HG03432 (cell line): Measurements from ENCODE around the gene KRT4.

ENCODE experiments used
- ATAC-seq: cut with Tn5 transposase; IDR thresholded peaks from one replicate; pipeline ENCODE4 v1.9.1; 2021; ENCODE audit warnings: mild to moderate bottlenecking, moderate library complexity; ENCODE audit not compliant: unreplicated experiment

KRT4 gene

DNA sequence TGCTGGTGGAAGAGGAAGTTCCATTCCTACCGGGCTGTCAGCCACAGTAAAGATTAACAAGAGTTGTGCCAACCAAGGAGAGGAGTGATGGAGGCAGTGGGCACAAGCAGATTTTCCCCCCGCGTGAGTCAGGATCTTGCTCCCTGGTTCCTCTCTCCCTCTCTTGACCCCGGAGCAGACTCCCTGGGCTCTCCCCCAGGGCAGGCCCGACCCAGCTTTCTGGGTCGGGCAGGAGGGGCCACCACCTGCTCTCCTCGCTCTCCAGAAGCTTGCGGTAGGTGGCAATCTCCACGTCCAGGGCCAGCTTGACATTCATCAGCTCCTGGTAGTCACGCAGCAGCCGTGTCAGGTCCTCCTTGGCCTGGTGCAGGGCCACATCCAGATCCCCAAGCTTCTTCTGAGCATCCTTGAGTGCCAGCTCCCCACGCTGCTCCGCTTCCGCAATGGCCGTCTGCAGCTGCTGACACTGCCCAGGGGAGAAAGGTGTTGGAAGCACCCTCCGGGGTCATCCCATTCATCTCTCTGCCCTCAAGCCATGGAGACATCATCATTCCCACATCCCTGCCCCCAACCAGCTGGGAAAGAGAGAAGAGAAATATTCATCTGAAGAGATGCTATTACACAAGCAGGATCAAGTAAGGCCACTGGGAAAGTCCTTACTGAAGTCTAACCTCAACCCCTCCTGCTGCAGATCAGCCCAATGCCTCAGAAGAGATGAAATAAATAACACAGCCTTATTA lies 9.0 kb upstream of the KRT4 start:
- ATAC-seq, result no peak

DNA sequence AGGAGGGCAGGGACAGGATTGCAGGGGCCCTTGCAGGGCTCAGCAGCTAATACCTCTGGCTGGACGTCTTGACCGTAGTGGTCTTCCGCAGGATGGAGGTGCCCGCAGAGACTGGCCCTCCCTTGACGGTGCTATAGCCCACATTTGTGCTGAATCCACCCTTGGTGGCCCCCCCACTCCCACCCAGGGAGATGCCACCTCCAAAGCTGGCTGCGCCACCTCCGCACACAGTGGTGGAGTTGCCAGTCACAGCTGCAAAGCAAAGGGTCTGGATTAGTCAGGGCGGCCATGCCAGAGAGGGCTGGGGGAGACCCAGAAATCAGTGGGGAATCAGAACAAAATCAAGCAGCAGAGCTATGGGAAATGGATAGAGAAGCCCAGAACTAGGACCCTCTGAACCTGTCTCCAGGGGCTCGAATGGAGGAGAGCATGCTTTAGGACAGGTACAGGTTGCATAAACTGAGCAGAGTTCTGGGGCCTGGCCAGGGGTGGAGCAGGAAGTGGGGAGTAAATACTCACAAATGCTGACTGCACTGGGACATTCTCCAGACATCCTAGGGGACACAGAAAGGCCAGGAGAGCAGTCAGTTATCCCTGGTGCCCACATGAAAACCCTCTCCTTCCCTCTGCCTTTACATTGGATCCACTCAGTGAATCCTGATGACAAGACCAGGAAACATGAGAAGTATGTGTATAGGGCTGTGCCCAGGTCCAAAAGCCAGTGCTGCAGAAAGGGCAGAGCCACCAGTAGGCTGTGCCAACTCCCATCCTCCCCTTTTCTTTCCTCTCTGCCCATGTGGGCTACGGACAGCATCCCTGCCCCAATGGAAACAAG lies 8.1 kb upstream of the KRT4 start:
- no peak for ATAC-seq

DNA sequence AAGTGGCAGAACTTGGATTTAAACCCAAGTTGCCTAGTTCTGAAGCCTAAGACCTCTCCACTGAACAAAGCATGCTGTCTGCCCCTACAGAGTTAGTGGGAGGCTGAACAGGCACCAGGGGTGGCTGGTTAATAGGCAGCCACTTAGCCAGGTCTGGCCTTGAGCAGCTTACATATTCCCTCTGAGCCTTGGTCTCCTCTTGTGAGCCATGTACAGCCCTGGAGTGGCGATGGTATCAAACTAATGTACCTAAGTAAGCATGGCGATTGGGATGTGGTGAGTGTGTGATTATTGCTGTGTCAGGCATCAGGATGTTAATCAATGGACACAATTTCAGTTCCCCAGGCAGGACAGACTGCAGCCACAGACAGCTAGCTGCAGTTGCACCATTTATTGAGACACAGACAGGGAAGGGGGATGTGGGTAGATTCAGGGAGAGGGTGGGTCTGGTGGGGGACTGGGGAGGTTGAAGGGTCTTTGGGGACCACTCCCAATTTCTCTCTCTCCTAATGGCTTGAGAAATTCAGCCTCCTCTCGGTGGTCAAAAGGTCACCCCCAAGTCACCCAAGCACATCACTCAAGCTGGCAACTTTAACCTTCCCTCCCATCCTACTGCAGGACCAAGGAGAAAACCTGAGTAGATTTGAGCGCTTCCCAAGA lies 7.3 kb upstream of the KRT4 start:
- no peak for ATAC-seq

DNA sequence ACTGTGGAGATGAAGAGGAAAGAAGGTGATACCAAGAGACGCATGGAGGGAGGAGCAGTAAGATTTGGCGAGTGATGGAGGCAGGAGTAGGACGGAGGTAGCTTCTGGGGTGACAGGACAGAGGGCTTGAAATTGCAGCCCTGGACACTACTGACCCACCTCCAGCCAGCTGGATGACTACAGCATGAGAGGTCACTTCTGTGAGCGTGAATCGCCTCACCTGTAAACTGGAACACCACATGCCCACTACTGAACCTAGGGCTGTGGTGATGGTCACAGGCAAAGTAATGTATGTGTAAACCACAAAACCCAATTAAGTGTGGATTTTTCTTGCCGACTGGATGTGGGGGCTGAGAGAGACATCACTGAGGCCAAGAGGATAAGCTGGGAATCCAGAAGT lies 6.6 kb upstream of the KRT4 start:
- ATAC-seq, result no peak

DNA sequence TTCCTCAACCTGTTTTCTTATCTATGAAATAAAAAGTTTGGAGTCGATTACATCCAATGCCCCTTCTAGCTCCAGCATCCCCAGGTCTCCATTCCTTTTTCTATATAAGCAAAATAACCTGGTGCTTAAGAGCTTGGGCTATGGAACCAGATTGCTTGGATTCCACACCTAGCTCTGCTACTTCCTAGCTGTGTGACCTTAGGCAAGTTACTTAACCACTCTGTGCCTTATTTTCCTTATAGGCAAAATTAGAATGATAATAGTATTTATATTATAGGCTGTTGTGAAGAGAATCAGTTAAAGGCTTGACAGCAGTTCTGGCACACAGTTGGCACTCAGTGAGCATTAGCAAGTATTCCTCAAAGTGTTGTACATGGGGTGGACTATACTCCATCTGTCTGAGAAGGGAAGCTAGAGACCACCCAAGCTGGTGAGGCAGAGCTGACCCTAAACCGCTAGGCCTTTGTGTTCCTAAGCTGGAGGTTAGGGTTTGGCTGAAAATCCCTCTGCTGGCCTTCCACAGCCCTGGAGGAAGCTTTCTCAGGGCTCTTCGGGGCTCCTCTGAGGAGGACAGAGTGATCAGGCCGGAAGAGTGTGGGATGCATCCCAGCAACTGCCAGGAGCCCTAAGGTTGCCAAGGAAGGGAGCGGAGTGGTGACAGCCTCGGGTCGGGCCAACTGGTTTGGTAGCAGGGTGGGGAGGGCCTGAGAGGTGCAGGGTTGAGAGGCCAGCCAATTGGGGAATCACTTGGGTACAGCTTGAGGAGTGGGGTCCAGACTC lies 6.0 kb upstream of the KRT4 start:
- ATAC-seq, result no peak

DNA sequence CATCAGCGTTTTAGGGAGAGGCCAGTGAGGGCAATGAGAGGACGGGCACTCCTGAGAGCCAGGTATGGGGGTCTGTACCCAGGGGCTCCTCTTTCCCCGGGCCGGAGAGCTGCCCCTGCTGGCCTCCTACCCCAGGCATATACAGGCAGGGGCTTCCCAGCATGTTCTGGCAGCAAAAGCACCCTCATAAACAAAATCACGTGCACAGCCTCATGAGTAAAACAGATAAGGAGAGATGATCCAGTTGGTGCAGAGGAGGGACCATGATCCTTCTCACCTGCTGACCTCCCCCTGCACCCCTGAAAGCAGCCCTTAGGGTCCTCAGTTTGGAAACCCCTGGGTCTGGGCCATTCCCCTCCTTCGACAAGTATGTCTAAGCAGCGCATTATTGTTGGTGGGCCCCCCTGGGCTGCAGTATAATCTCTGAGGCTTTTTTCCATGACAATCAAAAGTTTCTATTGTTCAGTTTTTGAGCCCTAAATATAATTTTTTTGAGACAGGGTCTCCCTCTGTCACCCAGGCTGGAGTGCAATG lies 5.0 kb upstream of the KRT4 start:
- no peak for ATAC-seq

DNA sequence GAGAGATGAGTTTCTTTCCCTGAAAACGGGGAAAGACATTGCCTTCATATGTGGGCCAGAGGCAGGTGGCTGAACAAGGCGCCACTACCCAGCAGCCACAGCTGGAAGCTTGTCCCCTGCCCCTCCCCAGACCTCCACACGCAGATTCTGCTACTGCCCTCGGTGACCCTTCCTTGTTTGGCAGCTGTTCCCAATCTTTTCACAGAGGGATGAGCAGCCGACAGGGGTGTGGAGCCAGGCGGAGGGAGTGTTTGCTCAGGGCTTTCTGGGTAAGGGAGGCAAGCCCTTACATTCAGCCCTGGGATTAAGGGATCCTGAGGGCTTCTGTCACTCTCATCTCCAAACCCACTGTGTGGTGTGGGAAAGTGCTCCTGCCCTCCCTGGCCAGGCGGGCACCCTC lies 4.5 kb upstream of the KRT4 start:
- ATAC-seq, result no peak

DNA sequence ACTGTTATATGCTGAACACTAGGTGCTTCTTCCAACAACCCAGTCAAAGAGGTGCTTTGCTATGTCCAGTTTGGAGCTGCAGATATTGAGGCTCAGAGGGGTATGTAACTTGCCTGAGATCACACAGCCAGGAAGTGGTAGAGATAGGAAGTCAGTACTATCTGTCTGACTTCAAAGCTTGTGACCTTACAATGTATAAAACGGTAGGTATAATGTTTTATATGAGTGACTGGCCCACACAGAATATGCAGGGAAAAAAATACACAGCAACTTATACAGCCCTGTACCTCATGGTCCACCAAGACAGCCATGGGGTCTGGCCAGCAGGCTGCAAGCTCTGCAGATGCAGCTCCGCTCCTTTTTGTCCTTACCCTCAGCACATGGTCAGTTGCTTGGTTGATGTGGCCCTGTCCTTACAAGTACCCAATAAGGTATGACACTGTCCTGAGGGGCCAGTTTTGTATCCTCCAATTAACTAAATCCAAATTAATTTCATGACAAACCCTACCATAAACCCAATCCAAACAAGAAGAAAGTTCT lies 3.9 kb upstream of the KRT4 start:
- no peak for ATAC-seq

DNA sequence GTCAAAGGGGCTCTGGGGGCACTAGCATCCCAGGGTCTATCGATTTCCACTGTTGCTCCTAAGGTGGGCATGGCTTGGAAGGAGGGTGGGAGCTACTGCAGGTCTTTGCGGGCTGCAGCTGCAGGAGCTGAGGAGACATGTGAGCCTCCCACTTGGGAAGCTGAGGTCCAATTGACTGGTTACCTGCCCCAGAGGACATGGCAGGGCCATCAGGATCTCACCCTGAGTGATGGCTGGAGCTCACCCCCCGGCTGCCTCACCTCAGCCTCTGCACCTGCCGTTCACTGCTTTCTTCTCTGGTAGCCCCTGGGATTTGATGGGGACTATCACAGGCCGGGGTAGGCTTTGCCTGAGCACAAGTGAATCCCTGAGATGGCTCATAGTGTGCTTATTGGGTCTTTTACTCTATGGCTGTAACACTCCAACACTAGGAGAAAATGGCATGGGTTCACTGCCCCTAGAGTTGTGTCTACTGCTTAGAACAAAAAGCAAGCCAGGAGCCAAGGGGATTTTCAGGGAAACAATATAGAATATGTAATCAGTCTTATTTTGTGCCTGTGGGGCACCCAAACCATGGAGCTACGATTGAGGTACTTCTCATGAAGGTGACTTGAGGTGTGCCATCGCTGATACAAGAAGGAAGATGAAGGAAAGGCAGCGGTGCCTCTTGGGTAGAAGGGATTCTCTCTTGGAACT lies 3.2 kb upstream of the KRT4 start:
- ATAC-seq, result no peak

DNA sequence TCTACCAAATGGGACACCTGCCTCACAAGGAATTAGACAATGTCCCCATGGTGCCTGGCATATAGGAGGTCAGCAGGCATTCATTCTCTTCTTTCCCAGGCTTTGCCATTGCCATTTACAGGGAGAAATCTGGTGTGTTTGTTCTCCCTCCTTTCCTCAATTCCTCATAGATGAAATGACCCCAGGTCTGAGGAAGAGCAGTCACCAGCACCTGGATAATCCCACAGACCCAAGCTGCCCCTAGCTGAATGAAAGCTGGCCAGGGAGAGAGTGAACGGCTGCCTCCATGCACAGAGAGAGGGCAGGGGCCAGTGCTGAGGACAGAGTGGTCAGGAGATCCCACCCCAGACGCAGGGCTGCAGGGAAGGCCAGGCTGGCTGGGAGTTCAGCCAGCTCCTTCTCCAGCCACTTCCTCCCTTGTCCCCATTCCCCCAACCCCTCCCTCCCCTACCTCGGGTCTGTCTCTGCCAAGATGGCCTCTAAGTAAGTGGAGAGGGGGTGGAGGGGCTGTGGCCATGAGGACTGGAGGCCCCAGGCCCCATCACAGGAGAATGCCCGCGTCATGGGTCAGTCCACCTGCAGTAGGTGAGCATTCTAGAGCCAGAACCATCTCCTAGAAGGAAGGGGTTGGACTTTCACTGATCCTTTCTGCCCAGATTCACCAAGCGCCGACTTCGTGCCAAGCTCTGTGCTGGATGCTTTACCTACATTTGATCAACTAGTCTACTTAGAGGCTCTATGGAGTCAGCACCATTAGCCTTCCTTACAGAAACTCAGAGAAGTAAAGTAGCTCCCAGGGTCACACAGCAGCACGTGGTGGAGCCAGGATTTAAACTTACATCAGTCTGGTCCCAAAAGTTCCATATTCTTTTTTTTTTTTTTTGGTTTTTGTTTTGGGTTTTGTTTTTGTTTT lies 2.0 kb upstream of the KRT4 start:
- no peak for ATAC-seq

DNA sequence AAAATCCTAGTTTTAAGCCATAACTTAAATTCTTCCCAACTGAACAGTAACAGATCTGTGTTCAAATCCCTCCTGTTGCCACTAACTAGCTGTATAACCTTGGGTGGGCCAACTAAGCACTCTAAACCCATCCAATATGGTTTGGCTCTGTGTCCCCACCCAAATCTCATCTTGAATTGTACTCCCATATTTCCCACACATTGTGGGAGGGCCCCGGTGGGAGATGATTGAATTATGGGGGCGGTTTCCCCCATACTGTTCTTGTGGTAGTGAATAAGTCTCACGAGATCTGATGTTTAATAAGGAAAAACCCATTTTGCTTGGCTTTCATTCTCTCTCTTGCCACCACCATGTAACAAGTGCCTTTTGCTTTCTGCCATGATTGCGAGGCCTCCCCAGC lies 1.2 kb upstream of the KRT4 start:
- ATAC-seq, result no peak

DNA sequence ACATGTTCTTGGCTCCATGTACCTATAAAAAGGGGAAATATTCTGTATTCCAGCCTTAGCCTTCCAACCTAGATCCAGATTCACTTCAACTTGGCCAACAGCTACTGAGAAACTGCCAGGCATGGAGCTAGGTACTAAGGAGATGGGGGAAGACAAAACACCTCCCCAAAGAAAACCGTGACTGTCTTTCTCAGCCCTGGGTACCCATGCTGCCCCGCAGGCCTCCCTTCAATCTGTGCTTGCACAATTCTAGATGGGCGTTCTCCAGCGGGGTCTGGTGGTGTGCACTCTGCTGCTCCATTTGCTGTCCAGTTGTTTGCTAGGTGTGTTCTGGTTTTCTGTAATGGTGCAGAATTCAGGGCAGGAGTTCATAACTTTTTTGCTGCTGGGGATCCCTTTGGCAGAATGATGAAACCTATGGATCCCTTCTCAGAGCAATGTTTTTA lies 817 bp upstream of the KRT4 start:
- ATAC-seq, result no peak

DNA sequence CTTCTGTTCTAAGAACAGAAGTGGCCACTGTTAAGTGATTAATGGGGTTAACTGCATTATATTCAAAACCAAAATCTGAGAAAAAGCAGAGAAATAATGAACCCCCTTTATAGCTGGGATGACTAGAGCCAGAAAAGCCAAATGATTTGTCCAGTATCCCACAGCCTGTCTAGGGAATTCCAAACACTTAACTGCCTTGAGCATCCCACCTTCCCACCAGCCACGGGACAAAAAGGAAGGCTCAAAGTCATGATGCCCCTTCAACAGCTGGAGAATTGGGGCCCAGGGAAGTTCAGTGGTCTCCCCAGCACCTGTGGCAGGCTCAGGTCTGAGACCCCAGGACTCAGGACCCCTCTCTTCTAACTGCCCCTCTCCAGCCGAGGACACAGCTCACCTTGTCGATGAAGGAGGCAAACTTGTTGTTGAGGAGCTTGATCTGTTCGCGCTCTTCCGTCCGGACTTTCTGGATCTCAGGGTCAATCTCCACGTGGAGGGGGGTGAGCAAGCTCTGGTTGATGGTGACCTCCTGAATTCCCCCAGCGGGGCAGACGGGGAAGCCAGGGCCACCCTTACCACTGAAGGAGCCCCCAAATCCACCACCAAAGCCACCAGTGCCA lies 605 bp downstream of the KRT4 start:
- ATAC-seq, result no peak

DNA sequence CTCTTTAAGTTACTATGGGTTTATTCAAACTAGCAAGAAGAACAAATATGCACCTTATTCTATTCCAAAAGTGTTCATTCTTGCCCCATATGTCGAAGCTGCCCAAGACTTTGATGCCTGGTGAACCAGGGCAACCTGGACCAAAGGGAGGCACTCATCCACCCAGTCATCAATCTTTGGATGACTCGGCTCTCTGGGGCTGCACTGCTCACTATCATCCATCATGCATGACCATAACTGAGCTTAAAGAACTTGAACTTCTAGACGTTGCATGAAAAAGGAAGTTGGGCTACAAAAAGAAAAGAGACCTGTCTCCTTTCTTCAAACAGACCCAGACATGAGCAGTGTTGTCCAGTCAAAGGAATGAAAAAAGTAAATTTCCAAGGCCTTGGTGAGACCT lies 1.2 kb downstream of the KRT4 start:
- no peak for ATAC-seq

DNA sequence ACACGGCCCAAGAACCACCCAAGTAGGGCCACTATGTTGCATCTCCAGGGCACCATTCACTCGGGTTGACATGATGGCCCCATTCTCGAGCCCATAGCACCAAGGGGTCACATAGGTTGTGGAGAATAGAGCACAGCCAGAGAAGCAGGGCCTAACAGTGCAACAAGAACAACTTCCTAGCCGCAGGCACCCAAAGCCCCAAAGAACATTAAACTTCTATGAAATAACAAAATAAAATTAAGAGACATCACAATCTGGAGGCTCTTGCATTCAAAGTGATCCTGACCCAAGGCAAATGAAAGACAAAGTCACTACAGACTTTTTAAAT lies 1.9 kb downstream of the KRT4 start:
- ATAC-seq, result no peak

DNA sequence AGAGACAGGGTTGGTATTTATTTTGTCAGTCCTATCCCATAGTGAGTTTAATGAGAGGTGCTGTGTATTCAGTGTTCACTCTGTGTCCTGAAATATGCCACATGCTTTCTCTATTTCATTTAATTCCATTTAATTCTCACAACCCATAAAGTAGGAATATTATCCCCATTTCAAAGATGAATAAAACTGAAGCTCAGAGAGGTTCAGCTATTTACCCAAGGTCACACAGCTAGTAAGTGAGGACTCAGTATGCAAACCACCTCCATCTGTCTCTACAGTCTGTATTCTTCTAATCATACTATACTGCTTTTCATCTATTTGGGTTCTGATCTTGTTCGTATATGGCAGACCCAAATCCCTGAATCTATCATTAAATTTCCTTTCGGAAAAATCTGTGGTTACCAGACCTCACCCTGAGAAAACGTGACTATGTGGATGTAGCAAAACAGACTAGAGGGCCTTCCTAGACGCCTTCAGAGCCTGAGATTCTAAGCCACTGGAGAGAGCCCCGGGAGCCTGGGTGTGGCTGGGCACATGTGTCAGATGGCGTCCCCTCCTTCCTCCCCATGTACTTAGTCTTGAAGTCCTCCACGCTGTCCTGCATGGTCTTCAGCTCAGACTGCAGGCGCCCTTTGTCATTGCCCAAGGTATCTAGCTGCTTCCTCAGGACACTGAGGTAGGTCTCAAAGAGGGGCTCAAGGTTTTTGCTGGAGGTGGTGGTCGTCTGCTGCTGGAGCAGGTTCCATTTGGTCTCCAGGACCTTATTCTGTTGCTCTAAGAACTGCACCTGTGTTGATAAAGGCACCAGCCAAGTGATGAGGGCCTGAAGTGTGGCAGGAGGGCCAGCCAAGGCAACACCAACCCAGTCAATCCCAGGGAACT lies 2.5 kb downstream of the KRT4 start:
- ATAC-seq, result no peak

DNA sequence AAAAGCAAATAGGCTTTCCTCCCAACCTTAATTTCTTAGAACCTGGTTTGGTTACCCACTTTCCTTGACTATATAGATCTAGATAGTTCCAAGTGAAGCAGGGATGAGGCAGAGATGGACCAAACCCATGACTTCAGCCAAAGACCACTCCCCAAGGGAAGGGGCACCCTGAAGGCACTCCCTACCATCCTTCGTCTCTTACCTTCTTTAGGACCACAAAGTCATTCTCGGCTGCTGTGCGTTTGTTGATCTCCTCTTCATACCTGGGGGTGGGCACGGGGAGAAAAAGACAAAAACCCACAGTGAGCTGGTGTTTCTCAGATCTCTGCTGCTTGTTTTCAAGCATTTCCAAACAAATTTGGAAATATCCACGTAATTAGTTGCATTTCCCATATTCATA lies 3.4 kb downstream of the KRT4 start:
- ATAC-seq, result no peak

DNA sequence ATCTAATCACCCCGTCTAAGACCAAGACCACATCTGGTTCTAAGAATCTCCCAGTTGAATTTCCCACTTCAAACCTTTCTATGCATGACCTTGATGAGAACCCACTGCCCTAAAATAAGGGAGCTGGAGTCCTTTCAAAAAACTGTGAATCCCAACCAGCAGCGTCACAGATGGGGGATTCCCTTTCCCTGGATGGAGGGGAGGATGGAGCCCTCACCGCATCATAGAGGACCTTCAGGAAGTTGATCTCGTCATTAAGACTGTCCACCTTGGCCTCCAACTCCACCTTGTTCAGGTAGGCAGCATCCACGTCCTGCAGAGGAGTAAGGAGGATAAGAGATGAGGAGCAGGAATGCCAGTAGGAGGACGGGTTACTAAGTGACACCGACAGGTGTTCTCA lies 4.8 kb downstream of the KRT4 start:
- ATAC-seq, result no peak
